ENCODE results near the gene F13A1.

The F13A1 gene

DNA sequence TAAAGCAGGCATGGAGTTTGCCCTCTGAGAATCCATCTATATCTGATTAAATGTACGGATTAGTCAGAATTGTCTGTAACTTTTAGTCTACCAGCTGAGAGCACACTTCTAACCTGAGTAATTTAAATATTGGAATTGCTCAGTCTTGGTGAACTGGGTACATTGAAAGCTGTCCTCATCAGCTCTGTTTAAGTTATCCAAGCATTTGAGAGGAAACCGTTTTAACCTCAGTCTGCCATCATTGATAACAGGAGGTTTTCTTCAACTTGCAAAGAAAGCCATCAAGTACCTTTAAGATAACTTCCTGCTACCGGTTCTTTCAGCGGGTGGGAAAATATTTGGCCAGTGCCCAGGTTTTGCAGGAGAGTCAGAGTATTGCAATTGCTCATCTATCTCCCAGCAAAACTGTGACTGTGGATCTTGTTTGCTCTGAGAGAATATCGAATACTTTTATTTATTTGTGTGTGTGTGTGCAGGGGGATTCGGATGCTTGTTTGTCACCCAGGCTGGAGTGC is 31.1 kb upstream of the F13A1 start:
- Histone ChIP-seq H3K36me3 (ENCODE audit: control insufficient read depth, insufficient read depth, low read length) (no peaks in the 10 kb centered on the region), H3K9me3 (ENCODE audit: control insufficient read depth, low read length) (no peaks in the 10 kb centered on the region), H3K27ac (ENCODE audit: insufficient read depth, low read depth, low read length, poor library complexity, severe bottlenecking) (no peak overlapping the region), H3K4me1 (ENCODE audit: control insufficient read depth, insufficient read depth, low read length) (no peaks in the 10 kb centered on the region), H3K4me3 (ENCODE audit: insufficient read depth, low read depth, low read length) (no peak overlapping the region), H3K27me3 (ENCODE audit: control insufficient read depth, insufficient read depth, low read length, poor library complexity, severe bottlenecking) (no peaks in the 10 kb centered on the region)
- WGBS, 2 experiments, result 91 to 93% methylated on average over 6 of the region's 6 CpGs

DNA sequence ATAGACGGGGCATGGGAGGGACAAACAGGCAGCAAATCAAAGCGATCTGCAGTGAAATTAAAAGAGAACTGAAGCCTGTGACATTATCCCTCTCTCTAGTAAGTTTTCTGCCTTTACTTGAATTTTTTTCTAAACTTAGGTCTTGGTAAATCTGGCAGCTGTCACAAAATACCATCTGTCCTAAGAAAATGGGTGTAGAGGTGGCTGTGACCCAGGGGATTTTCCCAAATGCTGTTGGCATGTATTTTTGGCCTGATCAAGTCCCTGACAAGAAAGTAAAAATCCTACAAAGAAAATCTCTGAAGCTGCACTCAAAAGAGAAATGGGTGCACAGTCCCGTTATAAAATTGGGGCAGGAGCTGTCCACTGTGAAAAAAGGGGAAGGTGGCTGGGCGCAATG is 30.2 kb upstream of the F13A1 start:
- Histone ChIP-seq H3K4me3 (ENCODE audit: insufficient read depth, low read depth, low read length) (no peak overlapping the region), H3K27me3 (ENCODE audit: control insufficient read depth, insufficient read depth, low read length, poor library complexity, severe bottlenecking) (no peaks in the 10 kb centered on the region), H3K9me3 (ENCODE audit: control insufficient read depth, low read length) (no peaks in the 10 kb centered on the region), H3K27ac (ENCODE audit: insufficient read depth, low read depth, low read length, poor library complexity, severe bottlenecking) (no peak overlapping the region), H3K36me3 (ENCODE audit: control insufficient read depth, insufficient read depth, low read length) (no peaks in the 10 kb centered on the region), H3K4me1 (ENCODE audit: control insufficient read depth, insufficient read depth, low read length) (no peaks in the 10 kb centered on the region)
- WGBS, 2 experiments, result 94 to 95% methylated on average over 4 of the region's 4 CpGs

DNA sequence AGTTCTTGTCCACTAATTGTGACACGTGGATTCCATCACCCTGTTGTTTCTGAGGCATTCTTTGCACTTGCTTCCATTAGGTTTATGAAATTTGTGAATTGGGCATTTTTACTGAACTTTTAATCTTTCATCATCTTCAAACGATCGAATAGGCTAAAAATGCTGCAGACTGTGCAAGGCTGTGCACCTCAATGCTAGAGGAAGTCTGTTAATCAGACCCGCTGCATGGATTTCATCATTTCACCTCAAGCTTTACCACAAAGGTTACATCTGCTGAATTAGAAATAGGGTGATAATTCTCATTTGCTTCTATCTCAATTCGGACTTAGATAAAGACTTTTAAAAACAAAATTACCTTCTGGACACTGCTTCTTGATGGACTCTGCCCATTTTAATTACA is 27.8 kb upstream of the F13A1 start:
- H3K4me3 ChIP-seq (ENCODE audit: insufficient read depth, low read depth, low read length), result no peak overlapping the region
- no peak overlapping the region for H3K27ac ChIP-seq (ENCODE audit: insufficient read depth, low read depth, low read length, poor library complexity, severe bottlenecking)
- WGBS, 2 experiments, result 86 to 93% methylated on average over 4 to 5 of the region's 5 CpGs
- H3K9me3 ChIP-seq (ENCODE audit: control insufficient read depth, low read length), result no peaks in the 10 kb centered on the region
- no peaks in the 10 kb centered on the region for H3K36me3 ChIP-seq (ENCODE audit: control insufficient read depth, insufficient read depth, low read length)
- H3K4me1 ChIP-seq (ENCODE audit: control insufficient read depth, insufficient read depth, low read length), result no peaks in the 10 kb centered on the region
- H3K27me3 ChIP-seq (ENCODE audit: control insufficient read depth, insufficient read depth, low read length, poor library complexity, severe bottlenecking), result no peaks in the 10 kb centered on the region

DNA sequence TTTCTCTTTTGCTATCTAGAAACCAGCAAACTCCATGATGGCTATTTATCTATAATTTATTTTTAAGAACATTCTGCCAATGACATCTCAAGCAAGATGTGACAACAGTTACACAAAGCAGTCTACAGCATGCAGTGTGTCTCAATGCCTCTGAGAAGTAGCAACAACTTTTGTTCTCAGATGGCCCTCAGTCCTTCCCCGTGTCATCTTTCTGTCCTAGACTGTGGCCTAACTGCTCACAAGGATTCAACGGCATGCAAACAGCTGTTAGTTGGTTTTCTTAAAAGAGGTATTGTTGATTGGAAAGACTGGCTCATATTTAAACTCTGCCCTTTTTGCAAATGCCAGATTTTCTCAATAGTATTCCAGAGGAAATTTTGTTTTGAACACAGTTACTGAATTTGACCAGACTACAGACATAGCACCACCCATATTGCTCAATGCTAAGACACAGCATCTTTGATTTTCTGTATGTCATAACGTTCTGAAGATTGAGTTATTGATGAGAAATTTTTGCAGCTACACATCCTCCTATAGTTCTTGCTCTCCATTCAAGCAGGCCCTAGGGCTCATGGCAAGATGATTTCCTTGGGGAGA is 26.1 kb upstream of the F13A1 start:
- Histone ChIP-seq H3K4me3 (ENCODE audit: insufficient read depth, low read depth, low read length) (no peak overlapping the region), H3K27me3 (ENCODE audit: control insufficient read depth, insufficient read depth, low read length, poor library complexity, severe bottlenecking) (no peaks in the 10 kb centered on the region), H3K36me3 (ENCODE audit: control insufficient read depth, insufficient read depth, low read length) (no peaks in the 10 kb centered on the region), H3K4me1 (ENCODE audit: control insufficient read depth, insufficient read depth, low read length) (no peaks in the 10 kb centered on the region), H3K27ac (ENCODE audit: insufficient read depth, low read depth, low read length, poor library complexity, severe bottlenecking) (no peak overlapping the region), H3K9me3 (ENCODE audit: control insufficient read depth, low read length) (no peaks in the 10 kb centered on the region)
- WGBS, 2 experiments, result 92 to 97% methylated on average over 3 of the region's 3 CpGs

DNA sequence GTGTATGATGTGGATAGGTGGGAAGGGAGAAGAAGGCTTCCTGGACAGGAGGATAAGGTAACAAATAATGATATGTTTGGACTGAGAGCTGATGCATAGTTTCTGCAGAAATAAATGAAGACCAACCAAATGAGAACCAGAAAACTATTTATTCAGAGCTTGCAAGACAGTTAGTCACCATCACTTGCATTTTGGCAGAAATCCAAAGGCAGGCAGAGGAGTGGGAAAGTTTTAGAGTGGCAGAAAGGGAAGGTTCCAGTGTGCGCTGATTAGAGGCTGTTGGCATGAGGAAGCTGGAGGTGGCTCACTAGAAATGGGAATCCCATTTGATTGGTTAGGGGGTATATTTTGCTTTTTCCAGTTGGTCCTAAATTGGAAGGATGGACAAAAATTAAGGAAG is 13.0 kb upstream of the F13A1 start:
- 95 to 99% methylated on average over 1 of the region's 1 CpG for WGBS, 2 experiments
- H3K27ac ChIP-seq (ENCODE audit: insufficient read depth, low read depth, low read length, poor library complexity, severe bottlenecking), result no peak overlapping the region

DNA sequence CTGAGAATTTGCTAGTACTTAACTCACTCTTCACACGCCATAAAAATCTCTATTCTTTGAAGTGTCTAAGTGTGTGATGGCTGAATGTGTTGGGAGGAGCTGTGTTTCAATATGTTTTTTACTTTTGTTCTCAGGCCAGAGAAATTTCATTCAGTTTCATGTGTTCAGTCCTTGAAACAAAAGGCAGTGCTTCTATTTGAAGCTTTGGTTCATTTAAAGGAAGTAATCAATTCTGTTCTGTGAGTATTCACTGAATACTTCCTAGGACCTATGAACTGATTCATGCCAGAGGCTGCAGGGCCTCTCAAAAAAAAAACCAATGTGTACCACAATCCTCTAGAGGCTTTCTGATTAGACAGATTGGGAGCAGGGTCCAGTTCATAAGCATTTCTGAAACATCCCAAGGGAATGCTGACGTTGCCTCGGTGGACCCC is 12.4 kb upstream of the F13A1 start:
- no peaks in the 10 kb centered on the region for H3K36me3 ChIP-seq (ENCODE audit: control insufficient read depth, insufficient read depth, low read length)
- 92 to 95% methylated on average over 2 to 3 of the region's 3 CpGs for WGBS, 2 experiments
- no peaks in the 10 kb centered on the region for H3K9me3 ChIP-seq (ENCODE audit: control insufficient read depth, low read length)
- no peaks in the 10 kb centered on the region for H3K27me3 ChIP-seq (ENCODE audit: control insufficient read depth, insufficient read depth, low read length, poor library complexity, severe bottlenecking)
- no peak overlapping the region for H3K4me3 ChIP-seq (ENCODE audit: insufficient read depth, low read depth, low read length)
- no peak overlapping the region for H3K27ac ChIP-seq (ENCODE audit: insufficient read depth, low read depth, low read length, poor library complexity, severe bottlenecking)
- H3K4me1 ChIP-seq (ENCODE audit: control insufficient read depth, insufficient read depth, low read length), result no peaks in the 10 kb centered on the region

More for the DNA sequence above, 13.0 kb upstream of the F13A1 start:
- Histone ChIP-seq H3K9me3 (ENCODE audit: control insufficient read depth, low read length) (no peaks in the 10 kb centered on the region), H3K4me3 (ENCODE audit: insufficient read depth, low read depth, low read length) (no peak overlapping the region), H3K27me3 (ENCODE audit: control insufficient read depth, insufficient read depth, low read length, poor library complexity, severe bottlenecking) (no peaks in the 10 kb centered on the region), H3K4me1 (ENCODE audit: control insufficient read depth, insufficient read depth, low read length) (no peaks in the 10 kb centered on the region), H3K36me3 (ENCODE audit: control insufficient read depth, insufficient read depth, low read length) (no peaks in the 10 kb centered on the region)

DNA sequence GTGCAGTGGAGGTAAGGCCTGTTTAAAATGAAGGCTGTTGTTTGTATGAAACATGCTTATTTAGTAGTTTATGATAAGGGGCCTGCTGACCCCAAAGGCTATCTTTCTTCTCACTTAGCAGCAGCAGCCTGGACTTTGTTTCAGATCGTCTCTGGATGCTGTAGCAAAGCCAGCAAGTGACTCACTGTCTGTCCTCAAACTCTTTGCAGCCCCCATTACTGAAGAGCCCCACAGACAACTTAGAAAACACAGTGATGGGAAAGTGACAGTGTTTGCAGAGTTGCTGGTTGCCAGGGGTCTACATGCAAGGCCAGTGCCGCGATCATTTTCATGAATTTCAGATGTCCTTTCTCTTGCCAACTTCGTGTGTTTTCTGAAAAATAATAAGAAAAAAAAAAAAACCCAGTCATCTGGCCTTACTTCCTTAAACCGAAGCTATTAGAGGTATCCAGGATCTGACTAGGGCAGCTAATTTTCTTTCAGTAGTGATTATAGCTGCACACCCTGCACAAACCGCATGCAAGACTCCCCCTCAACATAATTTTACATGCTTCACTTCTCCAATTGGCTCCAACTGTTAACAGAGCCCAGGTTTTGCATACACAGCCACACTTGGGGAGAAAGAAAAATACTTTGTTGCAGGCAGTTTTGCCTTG is 11.6 kb upstream of the F13A1 start:
- Histone ChIP-seq H3K4me1 (ENCODE audit: control insufficient read depth, insufficient read depth, low read length) (no peaks in the 10 kb centered on the region), H3K27me3 (ENCODE audit: control insufficient read depth, insufficient read depth, low read length, poor library complexity, severe bottlenecking) (no peaks in the 10 kb centered on the region), H3K9me3 (ENCODE audit: control insufficient read depth, low read length) (no peaks in the 10 kb centered on the region), H3K36me3 (ENCODE audit: control insufficient read depth, insufficient read depth, low read length) (no peaks in the 10 kb centered on the region), H3K27ac (ENCODE audit: insufficient read depth, low read depth, low read length, poor library complexity, severe bottlenecking) (no peak overlapping the region), H3K4me3 (ENCODE audit: insufficient read depth, low read depth, low read length) (no peak overlapping the region)
- 91 to 94% methylated on average over 6 of the region's 6 CpGs for WGBS, 2 experiments

DNA sequence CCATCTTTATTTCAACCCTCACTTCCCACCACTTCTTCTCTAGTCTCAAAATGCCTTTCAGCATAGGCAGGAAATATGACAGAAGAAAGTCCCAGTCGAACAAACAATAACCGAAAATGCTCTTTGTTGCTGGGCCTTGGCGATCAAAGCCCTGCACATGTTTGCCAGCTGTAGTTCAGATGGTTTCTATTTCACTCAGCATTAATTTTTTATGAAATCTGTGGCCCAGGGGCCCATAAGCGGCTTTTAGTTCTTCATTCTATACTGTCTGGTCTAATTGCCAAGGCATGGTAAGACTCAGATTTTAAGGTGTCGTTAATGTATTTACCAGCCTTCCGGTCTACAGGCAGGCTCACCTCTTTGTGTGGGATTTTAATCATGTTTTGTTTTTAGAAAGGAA is 10.9 kb upstream of the F13A1 start:
- no peaks in the 10 kb centered on the region for H3K9me3 ChIP-seq (ENCODE audit: control insufficient read depth, low read length)
- H3K4me3 ChIP-seq (ENCODE audit: insufficient read depth, low read depth, low read length), result no peak overlapping the region
- H3K36me3 ChIP-seq (ENCODE audit: control insufficient read depth, insufficient read depth, low read length), result no peaks in the 10 kb centered on the region
- no peaks in the 10 kb centered on the region for H3K4me1 ChIP-seq (ENCODE audit: control insufficient read depth, insufficient read depth, low read length)
- H3K27me3 ChIP-seq (ENCODE audit: control insufficient read depth, insufficient read depth, low read length, poor library complexity, severe bottlenecking), result no peaks in the 10 kb centered on the region
- no peak overlapping the region for H3K27ac ChIP-seq (ENCODE audit: insufficient read depth, low read depth, low read length, poor library complexity, severe bottlenecking)
- 94 to 97% methylated on average over 6 of the region's 6 CpGs for WGBS, 2 experiments

DNA sequence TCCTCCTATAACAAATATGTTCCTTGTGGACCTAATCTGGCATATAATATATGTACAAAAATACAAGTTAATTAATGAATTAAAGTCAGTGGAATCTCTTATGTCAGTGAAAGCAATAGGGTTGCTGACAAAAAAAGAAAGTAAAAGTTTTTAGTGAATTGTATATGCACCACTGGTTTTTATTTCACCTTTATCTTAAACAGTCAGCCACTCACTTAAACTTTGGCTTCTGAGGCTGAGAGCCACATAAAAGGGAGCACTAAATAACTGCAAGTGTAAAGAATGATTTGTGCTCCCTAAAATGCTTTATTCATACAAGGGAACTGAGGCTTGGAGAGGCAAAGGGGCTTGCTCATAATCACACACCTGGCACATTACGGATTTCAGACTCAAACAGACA is 9.9 kb upstream of the F13A1 start:
- no peak overlapping the region for H3K27ac ChIP-seq (ENCODE audit: insufficient read depth, low read depth, low read length, poor library complexity, severe bottlenecking)
- H3K36me3 ChIP-seq (ENCODE audit: control insufficient read depth, insufficient read depth, low read length), result no peaks in the 10 kb centered on the region
- no peaks in the 10 kb centered on the region for H3K9me3 ChIP-seq (ENCODE audit: control insufficient read depth, low read length)
- H3K27me3 ChIP-seq (ENCODE audit: control insufficient read depth, insufficient read depth, low read length, poor library complexity, severe bottlenecking), result no peaks in the 10 kb centered on the region
- 82 to 91% methylated on average over 1 of the region's 1 CpG for WGBS, 2 experiments
- no peaks in the 10 kb centered on the region for H3K4me1 ChIP-seq (ENCODE audit: control insufficient read depth, insufficient read depth, low read length)
- H3K4me3 ChIP-seq (ENCODE audit: insufficient read depth, low read depth, low read length), result no peak overlapping the region

DNA sequence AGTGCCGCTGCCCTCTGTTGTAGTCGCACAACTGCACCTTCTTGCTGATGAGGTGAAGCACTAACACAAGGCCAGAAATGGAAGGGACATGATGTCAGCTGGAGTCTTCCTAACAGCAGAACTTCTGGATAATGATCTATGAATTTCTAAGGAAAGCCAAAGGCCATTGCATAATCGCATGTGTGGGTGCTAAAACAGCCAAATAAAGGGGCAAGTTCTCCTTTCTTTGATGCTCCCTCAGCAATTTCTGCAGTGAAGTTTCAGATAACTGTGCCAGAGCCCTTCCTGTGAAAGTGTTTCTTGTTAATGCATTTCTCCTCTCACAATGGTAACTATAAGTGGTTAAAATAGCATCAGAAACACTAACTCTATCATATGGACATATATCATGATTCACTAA is 8.0 kb upstream of the F13A1 start:
- H3K4me3 ChIP-seq (ENCODE audit: insufficient read depth, low read depth, low read length), result no peak overlapping the region
- 93 to 95% methylated on average over 3 of the region's 3 CpGs for WGBS, 2 experiments
- H3K27ac ChIP-seq (ENCODE audit: insufficient read depth, low read depth, low read length, poor library complexity, severe bottlenecking), result no peak overlapping the region
- H3K27me3 ChIP-seq (ENCODE audit: control insufficient read depth, insufficient read depth, low read length, poor library complexity, severe bottlenecking), result no peaks in the 10 kb centered on the region
- H3K9me3 ChIP-seq (ENCODE audit: control insufficient read depth, low read length), result no peaks in the 10 kb centered on the region
- no peaks in the 10 kb centered on the region for H3K36me3 ChIP-seq (ENCODE audit: control insufficient read depth, insufficient read depth, low read length)
- H3K4me1 ChIP-seq (ENCODE audit: control insufficient read depth, insufficient read depth, low read length), result no peaks in the 10 kb centered on the region
